Fibroblast of pulmonary artery (primary cell): Measurements from ENCODE around the gene SCAP.

ENCODE experiments used
- DNase-seq: peaks from one replicate; pipeline ENCODE4 v3.0.0-alpha.2; 2010; ENCODE audit warnings: low read depth
- H3K4me3 ChIP-seq: replicated peaks from 2 replicates; pipeline ENCODE4 v1.5.1; 2011; ENCODE audit warnings: low read depth, mild to moderate bottlenecking, control low read depth, low read length, moderate library complexity
- CTCF ChIP-seq: IDR thresholded peaks from 2 replicates; pipeline ENCODE4 v1.5.1; 2011; ENCODE audit warnings: mild to moderate bottlenecking, control low read depth, low read length, inconsistent platforms; ENCODE audit errors: missing control alignments

The SCAP gene

GRCh38 chr3:47412842-47413520 lies 62.8 kb downstream of the SCAP start:
- H3K4me3 ChIP-seq: no peak overlapping the region
- DNase-seq: no peak
- TF ChIP-seq CTCF: no peak

GRCh38 chr3:47412453-47412756 lies 63.3 kb downstream of the SCAP start:
- no peak for DNase-seq

GRCh38 chr3:47411696-47412452 lies 63.9 kb downstream of the SCAP start:
- H3K4me3 ChIP-seq: no peak overlapping the region
- TF ChIP-seq CTCF: no peak
- no peak for DNase-seq

More at GRCh38 chr3:47412453-47412756, 63.3 kb downstream of the SCAP start:
- no peak for TF ChIP-seq CTCF
- no peak overlapping the region for H3K4me3 ChIP-seq

GRCh38 chr3:47410801-47411646 lies 64.7 kb downstream of the SCAP start:
- DNase-seq: no peak
- no peak overlapping the region for H3K4me3 ChIP-seq
- no peak for TF ChIP-seq CTCF

GRCh38 chr3:47410417-47410720 lies 65.4 kb downstream of the SCAP start:
- DNase-seq: no peak
- no peak for TF ChIP-seq CTCF
- H3K4me3 ChIP-seq: no peak overlapping the region

GRCh38 chr3:47409688-47410416 lies 65.9 kb downstream of the SCAP start:
- TF ChIP-seq CTCF: no peak
- no peak for DNase-seq
- no peak overlapping the region for H3K4me3 ChIP-seq
